GM06990 (cell line): ENCODE results near the gene PLIN4.

Experiments
- DNase-seq: peaks from one replicate; pipeline ENCODE4 v3.0.0-alpha.2; 2011; ENCODE audit not compliant: insufficient read length; ENCODE audit errors: extremely low read depth
- H3K27me3 ChIP-seq: replicated peaks from 2 replicates; pipeline ENCODE4 v1.6.0; 2011; ENCODE audit warnings: low read length; ENCODE audit not compliant: control insufficient read depth, insufficient read depth
- H3K36me3 ChIP-seq: 2 replicates; pipeline ENCODE4 v1.5.1; 2011; ENCODE audit warnings: low read length; ENCODE audit not compliant: control insufficient read depth, insufficient read depth
- H3K4me3 ChIP-seq: replicated peaks from 2 replicates; pipeline ENCODE4 v1.5.1; 2011; ENCODE audit warnings: low read depth, mild to moderate bottlenecking, control low read depth, low read length
- CTCF ChIP-seq: IDR thresholded peaks from 2 replicates; pipeline ENCODE4 v1.5.1; 2011; ENCODE audit warnings: low read length, control low read depth, mild to moderate bottlenecking, inconsistent platforms; ENCODE audit not compliant: insufficient read depth, poor library complexity, severe bottlenecking

Gene PLIN4

DNA sequence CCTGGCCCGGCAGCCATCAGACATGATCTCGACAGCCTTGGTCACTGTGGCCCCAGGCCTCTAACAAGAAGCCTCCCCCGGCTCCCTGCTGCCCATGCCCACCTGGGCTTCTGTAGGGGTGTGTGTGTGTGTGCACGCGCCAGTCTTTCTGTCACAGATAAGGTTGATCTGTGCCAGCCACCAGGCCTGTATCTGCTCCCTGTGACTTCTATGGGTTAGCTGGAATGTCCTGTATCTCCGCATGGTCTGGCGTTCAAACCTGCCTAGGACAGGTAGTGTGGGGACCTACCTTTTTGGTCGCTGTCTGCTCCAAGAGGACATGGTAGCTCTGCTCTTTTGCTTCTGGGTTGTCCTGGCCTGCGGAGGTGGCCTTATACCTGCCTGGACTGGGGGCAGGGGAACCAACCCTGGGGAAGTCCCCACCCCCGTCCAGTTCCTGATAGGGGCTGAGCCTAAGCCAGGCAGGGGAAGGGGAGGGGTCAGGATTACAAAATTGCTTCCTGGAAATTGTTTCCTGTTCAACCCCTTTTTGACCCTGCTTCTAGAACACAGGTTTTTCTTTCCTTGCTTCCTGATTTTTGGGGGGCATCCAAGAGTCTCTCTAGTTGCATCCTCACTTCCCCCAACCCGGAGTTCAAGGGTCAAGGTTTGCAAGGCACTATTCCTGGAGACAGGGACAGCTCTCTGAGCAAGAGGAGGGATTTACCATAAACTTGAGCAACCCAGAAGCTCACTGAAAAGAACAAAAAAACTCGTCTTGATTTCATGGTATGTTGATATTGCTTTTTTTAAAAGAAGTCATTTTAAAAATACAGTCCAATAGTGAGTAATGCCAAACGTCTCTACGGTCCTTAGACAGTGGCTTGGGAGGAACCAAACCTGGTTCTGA, 21.7 kb upstream of the PLIN4 start, which contains the start of gene LRG1:
LRG1 (minus strand) TSS at position 344 of the 889 bp plus-strand sequence; CDS start at position 321, 23 bp downstream.
- H3K4me3 ChIP-seq = peak within 1 kb of the TSS; percentile 54
- H3K27me3 ChIP-seq = no peaks in the 10 kb centered on the region
- no peak for TF ChIP-seq CTCF
- DNase-seq = peak; percentile 49
- H3K36me3 ChIP-seq = no peaks in the 10 kb centered on the region

DNA sequence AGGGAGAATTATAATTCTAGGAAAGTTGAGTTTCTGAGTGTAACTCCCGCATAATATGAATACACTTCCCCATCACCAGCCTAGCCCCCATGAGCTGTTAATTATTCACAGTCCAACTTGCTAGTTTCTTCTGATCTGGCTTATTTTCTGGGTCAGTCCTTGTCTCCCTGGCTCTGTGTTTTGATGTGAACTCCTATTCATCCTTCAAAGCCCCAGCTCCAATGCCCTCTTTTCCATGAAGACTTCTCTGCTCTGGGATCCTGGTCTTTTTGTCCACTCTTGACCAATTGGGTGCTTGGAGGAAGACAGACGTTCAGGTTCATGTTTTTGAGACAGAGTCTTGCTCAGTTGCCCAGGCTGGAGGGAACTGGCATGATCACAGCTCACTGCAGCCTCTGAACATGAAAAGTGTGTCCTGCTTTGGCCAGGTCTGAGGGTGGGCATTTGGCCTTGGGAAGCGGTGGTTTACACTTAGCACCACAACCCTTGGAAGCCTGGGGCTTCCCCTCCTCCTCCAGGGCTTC, 20.9 kb upstream of the PLIN4 start:
- Histone ChIP-seq H3K4me3 (peak overlapping the region; percentile 54), H3K36me3 (no peaks in the 10 kb centered on the region)
- DNase-seq = no peak

DNA sequence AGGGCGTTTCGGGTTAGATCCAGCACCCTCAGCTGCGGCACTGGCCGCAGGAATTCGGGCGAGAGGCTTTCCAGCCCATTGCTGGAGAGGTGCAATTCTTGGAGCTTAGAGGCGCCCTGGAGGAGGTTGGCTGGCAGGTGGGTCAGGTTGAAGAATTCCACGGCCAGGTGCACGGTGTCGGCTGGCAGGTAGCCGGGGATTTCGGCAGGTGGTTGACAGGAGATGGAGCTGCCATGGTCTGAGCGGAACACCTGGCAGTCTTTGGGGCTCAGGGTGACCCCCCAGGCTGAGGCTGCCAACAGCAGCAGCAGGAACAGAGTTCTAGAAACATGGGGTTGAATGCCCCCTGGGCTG, 20.3 kb upstream of the PLIN4 start:
- H3K36me3 ChIP-seq = no peaks in the 10 kb centered on the region
- no peak overlapping the region for H3K4me3 ChIP-seq
- H3K27me3 ChIP-seq = no peaks in the 10 kb centered on the region
- no peak for DNase-seq
- TF ChIP-seq CTCF = no peak

More for the DNA sequence above, 20.9 kb upstream of the PLIN4 start:
- no peaks in the 10 kb centered on the region for H3K27me3 ChIP-seq
- TF ChIP-seq CTCF = no peak

DNA sequence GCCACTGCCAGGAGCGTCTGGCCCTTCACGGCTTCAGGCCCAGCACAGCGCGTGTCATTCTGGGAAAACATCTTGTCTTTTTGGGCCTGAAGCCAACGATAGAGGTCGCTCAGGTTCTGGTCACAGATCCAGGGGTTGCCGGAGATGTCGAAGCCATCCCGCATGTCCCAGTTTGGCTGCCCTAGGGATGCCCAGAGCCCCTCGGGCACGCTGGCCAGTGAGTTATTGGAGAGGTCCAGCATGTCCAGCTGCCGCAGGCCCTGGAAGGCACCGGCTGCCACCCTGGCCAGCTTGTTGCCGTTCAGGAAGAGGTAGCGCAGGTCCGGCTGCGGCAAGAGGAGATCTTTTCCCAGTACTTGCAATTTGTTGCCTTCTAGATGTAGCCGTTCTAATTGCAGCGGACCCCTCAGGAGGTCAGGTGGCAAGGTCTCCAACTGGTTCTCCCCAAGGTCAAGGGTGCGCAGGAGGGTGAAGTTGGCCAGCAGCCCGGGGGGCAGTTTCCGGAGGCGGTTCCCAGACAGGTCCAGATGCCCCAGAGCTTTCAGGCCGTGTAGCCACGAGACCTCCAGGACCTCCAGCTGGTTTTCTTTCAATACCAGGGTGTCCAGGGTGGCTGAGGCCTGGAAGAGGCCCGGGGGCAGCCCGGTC, 19.8 kb upstream of the PLIN4 start:
- Histone ChIP-seq H3K27me3 (no peaks in the 10 kb centered on the region), H3K36me3 (no peaks in the 10 kb centered on the region), H3K4me3 (no peak overlapping the region)
- no peak for DNase-seq
- no peak for TF ChIP-seq CTCF

DNA sequence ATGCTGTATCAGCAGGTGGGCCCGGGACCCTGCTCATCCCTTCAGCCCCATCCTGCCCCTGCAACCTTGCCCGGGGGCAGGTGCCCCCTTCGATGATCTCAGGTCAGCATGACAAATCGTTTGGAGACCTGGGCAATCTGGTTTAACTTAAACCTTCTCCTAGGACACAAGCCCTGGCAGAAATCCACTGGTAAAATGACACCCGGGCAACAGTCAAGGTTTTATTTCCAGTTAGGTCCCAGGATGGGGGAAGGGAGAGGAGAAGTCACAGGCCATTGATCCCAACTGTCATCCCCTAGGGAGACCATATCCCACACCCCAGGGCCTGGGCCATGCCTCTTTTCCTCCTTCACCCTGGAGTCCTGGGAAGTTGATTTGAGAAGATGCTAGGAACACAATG, 18.5 kb upstream of the PLIN4 start:
- DNase-seq = no peak

More for the DNA sequence above, 18.5 kb upstream of the PLIN4 start:
- H3K36me3 ChIP-seq = no peaks in the 10 kb centered on the region
- no peaks in the 10 kb centered on the region for H3K27me3 ChIP-seq
- no peak overlapping the region for H3K4me3 ChIP-seq
- TF ChIP-seq CTCF = no peak
